ENCODE measurements around the gene OSBPL6. TPM values are rescaled to one million over a fixed set of nuclear protein-coding genes. Genes with fewer than 3 reads are reported as not detected.
"Not testable (repeated sequence)": the region's sequence is repeated elsewhere in the genome, so short reads cannot be mapped to it uniquely, and the experiment has no call there.

Gene OSBPL6
- total RNA-seq, 1 donor = 6.5 TPM

DNA sequence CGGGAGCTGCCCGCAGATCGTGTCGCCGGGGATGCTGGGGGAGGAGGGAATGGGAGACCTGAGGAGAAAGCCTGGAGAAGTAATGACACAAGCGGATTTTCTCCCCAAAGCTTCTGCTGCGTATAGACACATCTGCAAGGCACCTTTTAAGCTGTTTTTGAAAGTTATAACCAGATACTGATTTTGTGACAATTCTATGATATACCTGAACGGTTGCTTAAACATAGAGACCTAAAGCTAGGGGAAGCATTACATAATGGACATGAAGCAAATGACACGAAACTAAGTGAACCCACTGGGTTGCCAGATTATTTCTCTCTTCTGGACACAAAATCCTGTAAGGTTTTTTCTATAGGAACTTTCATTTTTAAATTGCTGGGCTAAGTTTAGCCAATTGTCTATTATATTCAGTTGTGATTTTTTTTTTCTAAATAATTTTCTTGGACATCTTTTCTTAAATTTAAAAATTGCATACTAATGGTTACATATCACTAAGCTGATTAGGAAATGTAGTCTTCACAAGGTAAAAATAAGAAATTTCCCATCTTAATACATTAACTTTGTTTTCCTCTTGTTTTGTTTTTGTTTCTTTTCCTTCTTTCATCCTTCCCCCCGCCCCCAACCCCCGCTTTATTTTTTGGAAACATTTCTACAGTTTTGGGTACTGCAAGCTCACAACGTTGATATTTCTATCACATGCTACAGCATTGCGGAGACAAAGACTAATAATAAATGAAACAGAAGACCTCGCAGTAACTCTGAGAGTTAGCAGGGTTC is 1.3 kb downstream of the OSBPL6 start:
- TF ChIP-seq, protein P1, sequence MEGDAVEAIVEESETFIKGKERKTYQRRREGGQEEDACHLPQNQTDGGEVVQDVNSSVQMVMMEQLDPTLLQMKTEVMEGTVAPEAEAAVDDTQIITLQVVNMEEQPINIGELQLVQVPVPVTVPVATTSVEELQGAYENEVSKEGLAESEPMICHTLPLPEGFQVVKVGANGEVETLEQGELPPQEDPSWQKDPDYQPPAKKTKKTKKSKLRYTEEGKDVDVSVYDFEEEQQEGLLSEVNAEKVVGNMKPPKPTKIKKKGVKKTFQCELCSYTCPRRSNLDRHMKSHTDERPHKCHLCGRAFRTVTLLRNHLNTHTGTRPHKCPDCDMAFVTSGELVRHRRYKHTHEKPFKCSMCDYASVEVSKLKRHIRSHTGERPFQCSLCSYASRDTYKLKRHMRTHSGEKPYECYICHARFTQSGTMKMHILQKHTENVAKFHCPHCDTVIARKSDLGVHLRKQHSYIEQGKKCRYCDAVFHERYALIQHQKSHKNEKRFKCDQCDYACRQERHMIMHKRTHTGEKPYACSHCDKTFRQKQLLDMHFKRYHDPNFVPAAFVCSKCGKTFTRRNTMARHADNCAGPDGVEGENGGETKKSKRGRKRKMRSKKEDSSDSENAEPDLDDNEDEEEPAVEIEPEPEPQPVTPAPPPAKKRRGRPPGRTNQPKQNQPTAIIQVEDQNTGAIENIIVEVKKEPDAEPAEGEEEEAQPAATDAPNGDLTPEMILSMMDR (IDR thresholded peaks at IDR 0.05; ENCODE audit: insufficient read depth, low read depth, low read length) = no peak
- no peak for DNase-seq (ENCODE audit: low read depth)
- peak overlapping the region; percentile 70 for H3K4me3 ChIP-seq (ENCODE audit: low read depth, low read length)

DNA sequence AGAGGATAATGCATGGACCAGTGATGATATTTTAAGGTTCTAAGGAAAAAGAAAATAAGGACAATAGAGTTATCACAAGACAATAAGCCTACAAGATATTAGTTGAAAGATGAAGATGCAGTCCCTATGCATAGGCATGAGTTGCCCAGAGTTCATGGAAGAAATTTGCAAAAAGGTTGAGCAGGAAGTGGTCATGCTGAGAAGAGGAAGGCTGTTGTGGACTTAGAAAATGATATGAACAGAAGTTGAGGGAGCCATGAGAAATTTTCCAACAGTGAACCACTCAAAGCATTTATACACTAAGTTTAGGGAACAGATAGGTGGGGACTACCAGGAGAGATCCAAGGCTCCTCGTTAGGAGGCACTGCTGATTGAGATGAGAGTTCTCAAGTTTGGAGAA is 3.5 kb downstream of the OSBPL6 start:
- no peak for DNase-seq (ENCODE audit: low read depth)
- H3K4me3 ChIP-seq (ENCODE audit: low read depth, low read length) = no peak overlapping the region
- TF ChIP-seq, protein P1 (IDR thresholded peaks at IDR 0.05; ENCODE audit: insufficient read depth, low read depth, low read length) = no peak

DNA sequence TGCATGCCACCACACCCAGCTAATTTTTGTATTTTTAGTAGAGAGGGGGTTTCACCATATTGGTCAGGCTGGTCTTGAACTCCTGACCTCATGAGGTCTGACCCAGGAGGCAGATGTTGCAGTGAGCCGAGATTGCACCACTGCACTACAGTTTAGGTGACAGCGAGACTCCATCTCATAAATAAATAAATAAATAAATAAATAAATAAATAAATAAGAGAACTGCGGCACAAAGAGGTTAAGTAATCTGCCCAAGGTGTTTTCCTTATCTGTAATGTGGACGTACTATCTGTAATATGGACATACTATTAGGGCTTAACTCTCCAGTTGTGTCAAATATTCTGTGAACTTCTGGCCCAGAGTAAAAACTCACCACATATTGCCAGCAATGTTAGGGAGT is 4.1 kb downstream of the OSBPL6 start:
- not testable (repeated sequence) for H3K4me3 ChIP-seq (ENCODE audit: low read depth, low read length)

GRCh38 chr2:178199334-178199733 is 5.0 kb downstream of the OSBPL6 start:
- TF ChIP-seq, protein P1 (IDR thresholded peaks at IDR 0.05; ENCODE audit: insufficient read depth, low read depth, low read length) = no peak
- no peak overlapping the region for H3K4me3 ChIP-seq (ENCODE audit: low read depth, low read length)
- no peak for DNase-seq (ENCODE audit: low read depth)

More for the DNA sequence above, 4.1 kb downstream of the OSBPL6 start:
- DNase-seq (ENCODE audit: low read depth) = not testable (repeated sequence)

- no peak for DNase-seq (ENCODE audit: low read depth)
- no peak overlapping the region for H3K4me3 ChIP-seq (ENCODE audit: low read depth, low read length)
- TF ChIP-seq, protein P1 (IDR thresholded peaks at IDR 0.05; ENCODE audit: insufficient read depth, low read depth, low read length) = no peak
Observed at GRCh38 chr2:178200331-178200730, 6.0 kb downstream of the OSBPL6 start.

DNA sequence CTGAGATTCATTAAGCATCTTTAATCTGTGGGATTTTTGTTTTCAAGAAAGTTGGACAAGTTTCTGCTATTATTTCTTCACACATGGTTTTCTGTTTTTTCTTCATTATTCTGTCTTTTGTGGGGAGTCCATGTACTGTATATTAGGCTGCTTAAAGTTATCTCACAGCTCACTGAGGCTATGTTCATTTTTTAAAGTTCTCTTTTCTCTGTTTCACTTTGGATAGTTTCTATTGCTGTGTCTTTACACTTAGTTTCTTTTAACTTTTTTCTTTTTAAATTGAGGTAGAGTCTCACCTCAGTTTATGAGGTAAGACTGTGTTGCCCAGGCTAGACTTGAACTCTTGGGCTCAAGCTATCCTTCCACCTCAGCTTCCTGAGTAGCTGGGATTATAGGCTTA is 8.6 kb downstream of the OSBPL6 start:
- no peak for DNase-seq (ENCODE audit: low read depth)
- TF ChIP-seq, protein P1 (IDR thresholded peaks at IDR 0.05; ENCODE audit: insufficient read depth, low read depth, low read length) = no peak
- H3K4me3 ChIP-seq (ENCODE audit: low read depth, low read length) = no peak overlapping the region

DNA sequence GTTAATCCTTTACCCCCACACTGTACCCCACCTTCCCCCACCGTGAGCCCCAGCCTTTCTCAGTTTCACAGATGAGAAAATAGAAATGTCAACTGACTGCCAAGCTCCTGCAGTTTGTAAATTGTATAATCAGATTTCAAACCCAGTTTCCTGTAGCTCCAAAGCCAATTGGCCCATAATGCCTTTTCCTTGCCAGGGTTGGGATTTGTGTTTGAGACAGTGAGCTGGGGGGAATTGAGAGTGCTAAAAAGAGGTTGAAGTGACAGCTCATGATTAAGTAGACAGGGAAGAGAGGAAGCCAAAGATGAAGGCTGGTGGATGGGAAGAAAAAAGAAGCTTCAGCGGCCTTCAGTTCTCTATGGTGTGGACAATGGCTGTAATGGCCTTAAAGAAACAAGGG is 10.7 kb downstream of the OSBPL6 start:
- H3K4me3 ChIP-seq (ENCODE audit: low read depth, low read length) = no peak overlapping the region
- DNase-seq (ENCODE audit: low read depth) = no peak
- TF ChIP-seq, protein P1 (IDR thresholded peaks at IDR 0.05; ENCODE audit: insufficient read depth, low read depth, low read length) = no peak

All from fibroblast of villous mesenchyme (primary cell).